ENCODE results near the gene INTS13.

DNA sequence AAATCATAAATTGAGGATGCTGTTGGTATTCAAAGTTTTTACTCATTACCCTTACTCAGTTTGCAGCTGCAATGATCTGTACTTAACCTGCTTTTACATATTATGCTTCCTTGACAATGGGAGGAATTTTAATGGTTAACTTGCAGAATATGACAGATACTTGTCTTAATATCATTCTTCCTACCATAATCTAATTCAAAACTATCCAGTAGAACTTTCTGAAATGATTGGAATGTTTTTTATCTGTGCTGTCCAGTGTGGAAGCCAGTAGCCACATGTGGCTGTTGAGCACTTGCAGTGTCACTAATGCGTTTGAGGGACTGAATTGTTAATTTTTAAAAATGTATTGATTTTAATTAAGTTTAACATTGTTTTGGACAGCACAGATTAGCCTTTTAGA is 24.0 kb upstream of the INTS13 start:
- TF ChIP-seq, protein P1, sequence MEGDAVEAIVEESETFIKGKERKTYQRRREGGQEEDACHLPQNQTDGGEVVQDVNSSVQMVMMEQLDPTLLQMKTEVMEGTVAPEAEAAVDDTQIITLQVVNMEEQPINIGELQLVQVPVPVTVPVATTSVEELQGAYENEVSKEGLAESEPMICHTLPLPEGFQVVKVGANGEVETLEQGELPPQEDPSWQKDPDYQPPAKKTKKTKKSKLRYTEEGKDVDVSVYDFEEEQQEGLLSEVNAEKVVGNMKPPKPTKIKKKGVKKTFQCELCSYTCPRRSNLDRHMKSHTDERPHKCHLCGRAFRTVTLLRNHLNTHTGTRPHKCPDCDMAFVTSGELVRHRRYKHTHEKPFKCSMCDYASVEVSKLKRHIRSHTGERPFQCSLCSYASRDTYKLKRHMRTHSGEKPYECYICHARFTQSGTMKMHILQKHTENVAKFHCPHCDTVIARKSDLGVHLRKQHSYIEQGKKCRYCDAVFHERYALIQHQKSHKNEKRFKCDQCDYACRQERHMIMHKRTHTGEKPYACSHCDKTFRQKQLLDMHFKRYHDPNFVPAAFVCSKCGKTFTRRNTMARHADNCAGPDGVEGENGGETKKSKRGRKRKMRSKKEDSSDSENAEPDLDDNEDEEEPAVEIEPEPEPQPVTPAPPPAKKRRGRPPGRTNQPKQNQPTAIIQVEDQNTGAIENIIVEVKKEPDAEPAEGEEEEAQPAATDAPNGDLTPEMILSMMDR (IDR thresholded peaks at IDR 0.05; ENCODE audit: low read depth, low read length), result no peak
- TF ChIP-seq EZH2phosphoT487 (IDR thresholded peaks at IDR 0.05; ENCODE audit: low read depth), result no peak

All from OCI-LY3 (cell line).